HEK293T (cell line): ENCODE measurements around the gene GPR142.

ENCODE experiments used
- CTCF ChIA-PET: fragments of 350-600 bp; formaldehyde crosslinking; extraction: SDS; loops from one replicate; lab custom pipeline; 2021; ENCODE audit warnings: antibody characterized with exemption, inconsistent platforms; lab: Yijun Ruan, JAX
- POLR2A ChIA-PET: fragments of 350-600 bp; formaldehyde crosslinking; extraction: SDS; loops from one replicate; lab custom pipeline; 2020; ENCODE audit warnings: antibody characterized with exemption, inconsistent platforms; lab: Yijun Ruan, JAX
- DNase-seq: peaks from one replicate; pipeline ENCODE4 v3.0.0; 2012; ENCODE audit warnings: mixed read lengths; ENCODE audit errors: extremely low spot score
- ARNT ChIP-seq: fragments of 450-650 bp; IDR thresholded peaks from 2 replicates; pipeline ENCODE4 v1.6.1; 2017; ENCODE audit warnings: mild to moderate bottlenecking
- BHLHE40 ChIP-seq: fragments of 450-650 bp; IDR thresholded peaks from 2 replicates; pipeline ENCODE4 v1.6.1; 2016; ENCODE audit warnings: mild to moderate bottlenecking, moderate library complexity, borderline replicate concordance
- CTBP1 ChIP-seq: fragments of 450-650 bp; IDR thresholded peaks from 2 replicates; pipeline ENCODE4 v1.6.1; 2016; ENCODE audit warnings: borderline replicate concordance
- ELF4 ChIP-seq: fragments of 450-650 bp; IDR thresholded peaks from 2 replicates; pipeline ENCODE4 v1.6.1; 2017; ENCODE audit warnings: antibody characterized with exemption
- FOXK2 ChIP-seq: fragments of 450-650 bp; IDR thresholded peaks from 2 replicates; pipeline ENCODE4 v1.6.1; 2016; ENCODE audit warnings: mild to moderate bottlenecking
- FOXM1 ChIP-seq: fragments of 450-650 bp; IDR thresholded peaks from 2 replicates; pipeline ENCODE4 v1.6.1; 2017; ENCODE audit warnings: mild to moderate bottlenecking, borderline replicate concordance
- HDGF ChIP-seq: fragments of 450-650 bp; IDR thresholded peaks from 2 replicates; pipeline ENCODE4 v1.6.1; 2017; ENCODE audit warnings: antibody characterized with exemption, borderline replicate concordance
- L3MBTL2 ChIP-seq: fragments of 450-650 bp; conservative IDR thresholded peaks from 2 replicates; pipeline ENCODE4 v1.6.1; 2016; ENCODE audit warnings: mild to moderate bottlenecking
- LEF1 ChIP-seq: fragments of 450-650 bp; IDR thresholded peaks from 2 replicates; pipeline ENCODE4 v1.6.1; 2017; ENCODE audit warnings: mild to moderate bottlenecking, borderline replicate concordance
- NFRKB ChIP-seq: fragments of 450-650 bp; IDR thresholded peaks from 2 replicates; pipeline ENCODE4 v1.6.1; 2016; ENCODE audit warnings: mild to moderate bottlenecking, moderate library complexity
- PKNOX1 ChIP-seq: fragments of 450-650 bp; IDR thresholded peaks from 2 replicates; pipeline ENCODE4 v1.6.1; 2016
- SP1 ChIP-seq: fragments of 450-650 bp; IDR thresholded peaks from 2 replicates; pipeline ENCODE4 v1.6.1; 2017
- SUZ12 ChIP-seq: fragments of 450-650 bp; IDR thresholded peaks from 2 replicates; pipeline ENCODE4 v1.6.1; 2016; ENCODE audit warnings: mild to moderate bottlenecking
- TARDBP ChIP-seq: fragments of 450-650 bp; IDR thresholded peaks from 2 replicates; pipeline ENCODE4 v1.6.1; 2016
- ZNF384 ChIP-seq: fragments of 450-650 bp; IDR thresholded peaks from 2 replicates; pipeline ENCODE4 v1.6.1; 2016

GPR142 gene

GRCh38 chr17:74408262-74408661 lies 41.0 kb downstream of the GPR142 start:
- DNase-seq, result peak; percentile 23
- TF ChIP-seq NFRKB, result no peak
- no peak for TF ChIP-seq FOXM1
- TF ChIP-seq ZNF384, result peak; percentile 89
- TF ChIP-seq FOXK2, result no peak
- no peak for TF ChIP-seq SP1
- TF ChIP-seq PKNOX1, result no peak
- CTCF ChIA-PET, result interaction anchor here (1.2 kb wide), 1 partner anchor 49 kb away, joined by 4 read pairs; no protein-coding TSS in a partner anchor
- POLR2A ChIA-PET, result no interaction called here

- ChIA-PET CTCF (interaction anchor here (1.2 kb wide), 1 partner anchor 48 kb away, joined by 4 read pairs; no protein-coding TSS in a partner anchor), POLR2A (no interaction called here)
- no peak for DNase-seq
- TF ChIP-seq LEF1, result no peak
- no peak for TF ChIP-seq TARDBP
- TF ChIP-seq FOXM1, result no peak
- TF ChIP-seq BHLHE40, result no peak
- no peak for TF ChIP-seq SP1
- no peak for TF ChIP-seq L3MBTL2
- no peak for TF ChIP-seq ZNF384
- no peak for TF ChIP-seq ELF4
- TF ChIP-seq ARNT, result no peak
- no peak for TF ChIP-seq SUZ12
- TF ChIP-seq NFRKB, result no peak
Observed at GRCh38 chr17:74408815-74409214, 41.5 kb downstream of the GPR142 start.

GRCh38 chr17:74410001-74410443 lies 42.7 kb downstream of the GPR142 start:
- POLR2A ChIA-PET, result no interaction called here
- DNase-seq, result no peak
- CTCF ChIA-PET, result interaction anchor here (0.6 kb wide), 1 partner anchor 17 kb away, joined by 3 read pairs; no protein-coding TSS in a partner anchor
- TF ChIP-seq SP1 (no peak), TARDBP (no peak), FOXK2 (no peak), CTBP1 (no peak), PKNOX1 (no peak)

GRCh38 chr17:74412581-74412980 lies 45.3 kb downstream of the GPR142 start:
- ChIA-PET CTCF (interaction anchor here (0.7 to 1.0 kb wide), 2 partner anchors 13 to 45 kb away, joined by 3 read pairs; no protein-coding TSS in a partner anchor), POLR2A (no interaction called here)
- no peak for DNase-seq
- no peak for TF ChIP-seq FOXM1
- TF ChIP-seq HDGF, result no peak
- no peak for TF ChIP-seq SUZ12
- no peak for TF ChIP-seq TARDBP
- no peak for TF ChIP-seq PKNOX1
- TF ChIP-seq BHLHE40, result no peak
- no peak for TF ChIP-seq NFRKB

GRCh38 chr17:74413491-74413890 lies 46.2 kb downstream of the GPR142 start:
- no peak for DNase-seq
- CTCF ChIA-PET, result no interaction called here
- TF ChIP-seq BHLHE40 (no peak), FOXM1 (no peak), PKNOX1 (no peak), SP1 (no peak), CTBP1 (no peak)
- POLR2A ChIA-PET, result interaction anchor here (1.1 kb wide), 1 partner anchor 20 kb away, joined by 3 read pairs; no protein-coding TSS in a partner anchor

GRCh38 chr17:74414510-74414909 lies 47.2 kb downstream of the GPR142 start:
- TF ChIP-seq BHLHE40 (no peak), ARNT (no peak), HDGF (no peak), FOXK2 (no peak), CTBP1 (no peak)
- ChIA-PET CTCF (no interaction called here), POLR2A (interaction anchor here (1.1 kb wide), 1 partner anchor 19 kb away, joined by 3 read pairs; no protein-coding TSS in a partner anchor)
- no peak for DNase-seq
